ENCODE data around the gene SNAPC2.
A peak's percentile ranks its signal among the peaks of the same experiment; 100 is the strongest.

SNAPC2 gene

DNA sequence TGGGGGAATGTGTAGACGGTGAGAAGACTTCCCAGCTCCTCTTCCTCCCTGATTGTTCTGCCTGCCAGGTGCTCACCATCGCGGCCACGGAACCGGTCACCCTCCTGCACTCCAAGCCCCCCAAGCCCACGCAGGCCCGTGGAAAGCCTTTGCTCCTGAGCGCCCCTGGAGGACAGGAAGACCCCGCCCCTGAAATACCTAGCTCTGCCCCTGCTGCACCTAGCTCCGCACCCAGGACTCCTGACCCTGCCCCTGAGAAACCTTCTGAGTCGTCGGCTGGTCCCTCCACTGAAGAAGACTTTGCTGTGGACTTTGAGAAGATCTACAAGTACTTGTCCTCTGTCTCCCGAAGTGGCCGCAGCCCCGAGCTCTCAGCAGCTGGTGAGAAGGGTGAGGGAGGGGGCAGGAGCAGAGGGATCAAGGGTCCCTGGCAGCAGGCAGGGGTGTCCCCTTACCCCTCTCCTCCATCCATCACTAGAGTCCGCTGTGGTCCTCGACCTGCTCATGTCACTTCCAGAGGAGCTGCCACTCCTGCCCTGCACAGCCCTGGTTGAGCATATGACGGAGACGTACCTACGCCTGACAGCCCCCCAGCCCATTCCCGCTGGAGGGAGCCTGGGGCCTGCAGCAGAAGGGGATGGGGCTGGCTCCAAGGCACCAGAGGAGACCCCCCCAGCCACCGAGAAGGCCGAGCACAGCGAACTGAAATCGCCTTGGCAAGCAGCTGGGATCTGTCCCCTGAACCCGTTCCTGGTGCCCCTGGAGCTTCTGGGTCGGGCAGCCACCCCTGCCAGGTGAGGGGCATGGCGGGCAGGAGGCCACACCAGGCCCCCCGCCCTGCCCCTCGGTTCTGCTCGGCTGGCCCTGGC lies 2.1 kb downstream of the SNAPC2 start:
- peak overlapping the region; percentile 69 for H3K27ac ChIP-seq
- TF ChIP-seq, protein P1, sequence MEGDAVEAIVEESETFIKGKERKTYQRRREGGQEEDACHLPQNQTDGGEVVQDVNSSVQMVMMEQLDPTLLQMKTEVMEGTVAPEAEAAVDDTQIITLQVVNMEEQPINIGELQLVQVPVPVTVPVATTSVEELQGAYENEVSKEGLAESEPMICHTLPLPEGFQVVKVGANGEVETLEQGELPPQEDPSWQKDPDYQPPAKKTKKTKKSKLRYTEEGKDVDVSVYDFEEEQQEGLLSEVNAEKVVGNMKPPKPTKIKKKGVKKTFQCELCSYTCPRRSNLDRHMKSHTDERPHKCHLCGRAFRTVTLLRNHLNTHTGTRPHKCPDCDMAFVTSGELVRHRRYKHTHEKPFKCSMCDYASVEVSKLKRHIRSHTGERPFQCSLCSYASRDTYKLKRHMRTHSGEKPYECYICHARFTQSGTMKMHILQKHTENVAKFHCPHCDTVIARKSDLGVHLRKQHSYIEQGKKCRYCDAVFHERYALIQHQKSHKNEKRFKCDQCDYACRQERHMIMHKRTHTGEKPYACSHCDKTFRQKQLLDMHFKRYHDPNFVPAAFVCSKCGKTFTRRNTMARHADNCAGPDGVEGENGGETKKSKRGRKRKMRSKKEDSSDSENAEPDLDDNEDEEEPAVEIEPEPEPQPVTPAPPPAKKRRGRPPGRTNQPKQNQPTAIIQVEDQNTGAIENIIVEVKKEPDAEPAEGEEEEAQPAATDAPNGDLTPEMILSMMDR (conservative IDR thresholded peaks at IDR 0.05): no peak

DNA sequence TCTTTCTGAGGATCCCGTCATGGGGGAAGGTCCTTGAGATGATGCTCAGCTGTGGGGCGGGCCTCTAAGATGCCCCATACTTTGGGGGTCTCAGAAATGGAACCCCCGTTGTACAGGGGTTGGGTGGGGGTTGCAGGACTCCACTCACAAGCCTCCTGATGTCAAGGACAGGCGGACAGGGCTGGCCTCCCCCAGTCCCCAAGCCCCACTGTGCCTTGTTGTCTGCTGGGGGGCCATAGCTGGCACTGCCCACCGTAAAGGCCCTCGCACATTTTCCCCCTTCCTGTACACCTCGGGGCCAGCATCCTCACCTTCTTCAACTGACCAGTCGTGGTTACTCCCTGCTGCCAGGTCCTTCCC lies 2.7 kb downstream of the SNAPC2 start:
- H3K27ac ChIP-seq: no peak overlapping the region
- TF ChIP-seq, protein P1 (conservative IDR thresholded peaks at IDR 0.05): no peak

DNA sequence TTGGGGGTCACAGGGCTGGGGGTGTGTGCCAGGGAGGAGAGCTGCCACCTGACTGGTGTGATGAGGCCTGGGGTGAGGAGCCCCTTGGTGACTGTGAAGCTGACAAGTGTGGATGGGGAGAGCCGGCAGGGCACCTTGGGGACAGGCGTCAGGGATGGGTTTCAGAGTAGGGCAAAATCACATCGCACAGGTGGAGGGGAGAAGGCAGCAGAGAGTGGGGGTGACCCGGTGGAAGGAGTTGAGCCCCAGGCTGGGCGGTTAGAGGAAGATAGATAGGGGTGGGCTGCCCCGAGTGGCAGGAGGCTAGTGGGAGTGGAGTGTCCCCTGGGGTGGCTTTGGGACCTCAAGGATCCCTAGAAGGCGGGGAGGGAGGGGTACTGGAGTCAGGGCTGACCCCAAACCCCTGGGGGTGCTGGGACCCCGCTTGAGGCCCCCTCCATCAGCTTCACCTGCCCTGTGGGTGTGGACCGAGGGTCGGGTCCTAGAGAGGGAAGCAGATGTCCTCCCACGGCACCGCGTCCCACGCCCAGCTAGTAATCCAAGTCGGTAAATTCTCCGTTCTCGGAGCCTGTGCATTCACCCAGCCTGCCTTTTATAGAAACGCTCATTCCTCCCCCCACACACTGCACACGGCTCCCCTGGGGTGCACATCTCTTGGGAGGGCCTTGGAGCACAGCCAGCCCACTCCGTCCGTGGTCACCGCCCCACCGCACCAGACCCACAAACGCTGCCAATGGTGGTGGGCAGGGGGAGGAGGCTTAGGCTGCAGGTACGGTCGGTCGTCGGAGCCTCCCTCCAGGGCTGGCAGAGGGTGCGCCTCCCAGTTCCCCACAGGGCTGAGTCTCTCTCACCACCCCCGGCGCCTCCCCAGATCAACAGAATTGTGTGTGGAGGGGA lies 3.4 kb downstream of the SNAPC2 start:
- no peak overlapping the region for H3K27ac ChIP-seq
- TF ChIP-seq, protein P1 (conservative IDR thresholded peaks at IDR 0.05): no peak

DNA sequence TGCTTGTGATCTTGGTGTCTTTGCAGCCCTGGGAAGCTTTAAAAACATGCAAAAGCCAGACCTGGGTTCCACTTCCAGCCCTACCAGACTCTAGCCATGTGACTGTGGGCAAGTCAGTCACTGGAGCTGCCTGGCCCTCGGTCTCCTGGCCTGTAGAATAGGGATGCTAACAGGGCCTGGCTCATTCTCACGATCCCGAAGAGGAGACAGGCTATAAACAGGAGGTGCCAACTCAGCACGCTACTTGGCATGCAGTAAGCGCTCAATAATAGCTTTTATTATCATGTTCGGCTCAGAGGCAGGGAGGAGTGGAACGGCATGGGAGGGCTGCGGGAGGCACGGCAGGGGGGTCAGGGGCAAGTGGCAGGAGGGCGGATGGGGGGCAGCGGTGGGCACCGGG lies 4.1 kb downstream of the SNAPC2 start:
- H3K27ac ChIP-seq: no peak overlapping the region

DNA sequence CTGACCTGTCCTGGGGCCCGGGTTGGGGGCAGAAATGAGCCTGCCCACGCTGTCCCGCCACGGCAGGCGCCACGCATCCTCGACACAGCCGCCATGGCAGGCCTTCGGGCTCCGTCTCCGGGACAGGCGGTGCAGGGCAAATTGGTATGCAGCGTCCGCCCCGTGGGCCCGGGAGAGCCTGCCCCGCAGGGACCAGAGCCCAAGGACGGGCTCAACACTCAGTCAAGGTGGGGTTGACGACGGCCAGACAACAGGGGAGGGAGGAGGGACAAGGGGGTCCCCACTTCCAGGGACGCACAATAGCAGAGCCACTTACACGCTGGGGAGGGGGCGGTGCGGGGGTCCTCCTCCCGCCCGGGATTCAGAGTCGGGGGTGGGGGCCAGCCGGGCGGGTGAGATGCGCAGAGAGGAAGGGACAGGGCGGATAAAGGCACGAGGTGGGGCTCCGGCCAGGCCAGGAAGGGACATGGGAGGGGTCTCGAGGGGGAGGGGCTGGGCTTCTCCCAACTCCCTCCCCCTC lies 4.6 kb downstream of the SNAPC2 start:
- no peak overlapping the region for H3K27ac ChIP-seq
- TF ChIP-seq, protein P1 (conservative IDR thresholded peaks at IDR 0.05): no peak

More for the DNA sequence above, 4.1 kb downstream of the SNAPC2 start:
- TF ChIP-seq, protein P1 (conservative IDR thresholded peaks at IDR 0.05): no peak

DNA sequence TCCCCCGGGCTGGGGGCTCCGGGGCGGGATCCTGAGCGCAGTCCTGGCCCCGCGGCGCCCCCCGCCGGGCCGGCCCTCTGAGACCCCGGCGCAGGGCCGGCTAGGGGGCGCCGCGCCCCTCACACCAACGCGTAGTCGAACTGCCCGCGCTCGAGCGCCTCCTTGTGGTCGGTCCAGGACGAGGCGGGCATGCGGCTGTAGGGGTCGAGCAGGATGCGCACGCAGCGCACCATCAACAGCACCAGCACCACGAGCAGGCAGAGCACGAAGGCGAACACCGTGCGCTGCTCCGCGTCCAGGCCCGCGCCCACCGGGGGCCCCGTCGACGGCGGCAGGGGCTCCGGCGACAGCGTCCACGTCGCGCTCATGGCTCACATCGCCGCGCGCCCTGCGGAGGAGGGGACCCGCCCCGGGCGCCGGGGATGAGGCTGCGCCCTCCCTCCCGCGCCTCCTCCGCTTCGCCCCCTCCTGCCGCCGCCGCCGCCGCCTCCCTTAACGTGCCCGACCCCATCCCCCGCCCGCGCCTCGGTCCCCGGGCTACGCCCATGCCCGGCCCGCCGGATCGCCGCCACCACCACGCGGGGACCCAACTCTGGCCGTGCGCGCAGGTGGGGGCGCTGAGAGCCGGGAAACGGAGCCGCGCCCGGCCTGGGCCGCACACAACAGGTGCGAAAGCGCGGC lies 5.2 kb downstream of the SNAPC2 start:
- peak overlapping the region; percentile 35; the same call in 1 of the 2 replicates for H3K27ac ChIP-seq
- TF ChIP-seq, protein P1 (conservative IDR thresholded peaks at IDR 0.05): peak; percentile 80

Measured in VCaP (cell line).